Endothelial cell of umbilical vein (primary cell): ENCODE results near the gene ADAM22. TPM values are rescaled to one million over a fixed set of nuclear protein-coding genes. Genes with fewer than 3 reads are reported as not detected.

Experiments
- BruUV-seq: library from RNA; stranded (reverse); fragments of 400-500 nt; replicated peaks from 2 replicates; lab custom pipeline; 2021; lab: Mats Ljungman, UMichigan
- CTCF ChIA-PET: fragments of 300-600, 350-600 bp; sonication (Branson Sonifier 250); formaldehyde crosslinking; loops from one replicate; lab custom pipeline; 2021; ENCODE audit warnings: antibody characterized with exemption, inconsistent platforms; lab: Charles Lee
- POLR2A ChIA-PET: fragments of 300-600, 350-600 bp; sonication (Branson Sonifier 250); formaldehyde crosslinking; loops from one replicate; lab custom pipeline; 2021; ENCODE audit warnings: antibody characterized with exemption, inconsistent platforms; lab: Charles Lee
- DNase-seq: peaks from one replicate; pipeline ENCODE4 v3.0.0-alpha.2; 2011; ENCODE audit warnings: low read depth, low spot score
- FAIRE-seq: peaks from 2 replicates; lab custom pipeline; 2011; peaks lifted over from hg19 to GRCh38; lab: Jason Lieb, UNC
- H2AFZ ChIP-seq: 2 replicates; pipeline ENCODE4 v1.6.0; 2012; ENCODE audit warnings: low read depth, low read length, control low read depth, inconsistent platforms
- H3K27ac ChIP-seq: 2 replicates; pipeline ENCODE4 v1.5.1; 2011; ENCODE audit warnings: low read depth, mild to moderate bottlenecking, control low read depth, low read length, moderate library complexity; ENCODE audit not compliant: insufficient read depth
- H3K27me3 ChIP-seq, 2 experiments: 2 replicates each; pipeline versions ENCODE4 v1.6.0 to v1.6.1; 2011; ENCODE audit warnings: low read length in 2 of 2, mixed read lengths in 1 of 2; ENCODE audit not compliant: control insufficient read depth in 2 of 2, insufficient read depth in 2 of 2
- H3K36me3 ChIP-seq, 2 experiments: 2 replicates in 1 of 2; 3 replicates in 1 of 2; pipeline ENCODE4 v1.5.1; 2011; ENCODE audit warnings: low read length in 2 of 2, mild to moderate bottlenecking in 1 of 2, moderate library complexity in 1 of 2; ENCODE audit not compliant: control insufficient read depth in 2 of 2, insufficient read depth in 2 of 2; ENCODE audit errors: extremely low read depth in 1 of 2
- H3K4me1 ChIP-seq: 3 replicates; pipeline ENCODE4 v1.5.1; 2011; ENCODE audit warnings: mild to moderate bottlenecking, low read length; ENCODE audit not compliant: control insufficient read depth, insufficient read depth; ENCODE audit errors: extremely low read depth
- H3K4me2 ChIP-seq: 2 replicates; pipeline ENCODE4 v1.6.1; 2011; ENCODE audit warnings: low read length, control low read depth, mixed read lengths; ENCODE audit not compliant: insufficient read depth
- H3K4me3 ChIP-seq, 3 experiments: fragments of 200-600 bp in 1 of 3; sonication (generic), shearing (Covaris generic) in 1 of 3; replicated peaks in 1 of 3; 2 replicates each; pipeline ENCODE4 v1.5.1; 2011 to 2016; ENCODE audit warnings: control low read depth in 3 of 3, low read length in 3 of 3, mild to moderate bottlenecking in 2 of 3, inconsistent platforms in 1 of 3, low read depth in 1 of 3, moderate library complexity in 1 of 3; ENCODE audit not compliant: insufficient read depth in 1 of 3
- H3K79me2 ChIP-seq: 2 replicates; pipeline ENCODE4 v1.6.0; 2012; ENCODE audit warnings: low read length, inconsistent platforms; ENCODE audit not compliant: control insufficient read depth, insufficient read depth
- H3K9ac ChIP-seq: replicated peaks from 2 replicates; pipeline ENCODE3; 2011; ENCODE audit warnings: low read length, control low read depth; ENCODE audit not compliant: insufficient read depth; ENCODE audit errors: extremely low read depth
- H3K9me1 ChIP-seq: replicated peaks from 3 replicates; pipeline ENCODE4 v1.6.0; 2011; ENCODE audit warnings: mild to moderate bottlenecking, low read length; ENCODE audit not compliant: control insufficient read depth, insufficient read depth; ENCODE audit errors: extremely low read depth
- H3K9me3 ChIP-seq: replicated peaks from 2 replicates; pipeline ENCODE4 v1.5.1; 2012; ENCODE audit warnings: low read length, inconsistent platforms; ENCODE audit not compliant: control insufficient read depth, insufficient read depth
- H4K20me1 ChIP-seq: replicated peaks from 2 replicates; pipeline ENCODE3; 2011; ENCODE audit warnings: mild to moderate bottlenecking, low read length; ENCODE audit not compliant: control insufficient read depth, insufficient read depth; ENCODE audit errors: extremely low read depth
- CTCF ChIP-seq, 2 donors: IDR thresholded peaks; 1 replicate in 1 of 2; 2 replicates in 1 of 2; pipeline ENCODE4 v1.5.1; 2011; ENCODE audit warnings: low read length in 2 of 2, mild to moderate bottlenecking in 2 of 2, moderate library complexity in 2 of 2, control low read depth in 1 of 2, inconsistent platforms in 1 of 2, low read depth in 1 of 2; ENCODE audit not compliant: insufficient read depth in 1 of 2; ENCODE audit errors: extremely low read depth in 1 of 2
- EZH2 ChIP-seq: IDR thresholded peaks from 2 replicates; pipeline ENCODE4 v1.6.1; 2012; ENCODE audit warnings: borderline replicate concordance, low read depth, mild to moderate bottlenecking, moderate library complexity, low read length, inconsistent platforms; ENCODE audit not compliant: severe bottlenecking
- FOS ChIP-seq: IDR thresholded peaks from 2 replicates; pipeline ENCODE4 v1.6.1; 2011; ENCODE audit warnings: mild to moderate bottlenecking, low read length, moderate library complexity, borderline replicate concordance; ENCODE audit not compliant: insufficient read depth
- GATA2 ChIP-seq: IDR thresholded peaks from 2 replicates; pipeline ENCODE4 v1.7.0; 2011; ENCODE audit warnings: low read depth, mild to moderate bottlenecking, moderate library complexity, mixed read lengths, low read length; ENCODE audit not compliant: insufficient read length, insufficient read depth
- JUN ChIP-seq: IDR thresholded peaks from 2 replicates; pipeline ENCODE4 v1.6.1; 2011; ENCODE audit warnings: borderline replicate concordance, low read depth; ENCODE audit not compliant: insufficient read length, insufficient read depth
- MAX ChIP-seq: IDR thresholded peaks from 2 replicates; pipeline ENCODE4 v1.6.1; 2011; ENCODE audit not compliant: insufficient read depth, insufficient read length
- MYC ChIP-seq: IDR thresholded peaks from one replicate; pipeline ENCODE4 v1.6.1; 2011; ENCODE audit warnings: mild to moderate bottlenecking, low read depth, low read length
- POLR2A ChIP-seq: IDR thresholded peaks from 2 replicates; pipeline ENCODE4 v1.6.1; 2012; ENCODE audit warnings: low read depth, mild to moderate bottlenecking, control low read depth, low read length
- POLR2AphosphoS5 ChIP-seq: IDR thresholded peaks from 2 replicates; pipeline ENCODE4 v1.6.1; 2012; ENCODE audit warnings: low read depth, mild to moderate bottlenecking, control low read depth, low read length, moderate library complexity; ENCODE audit not compliant: insufficient read depth
- dilution Hi-C: fragments of 300-500 bp; cut with MboI; formaldehyde crosslinking; loops from one replicate; pipeline ENCODE4 v1.15.0; 2019; ENCODE audit warnings: low sequenced_read_pairs; ENCODE audit not compliant: extremely low pct_ligation_motif_present
- intact Hi-C: fragments of 100-400 bp; cut with micrococcal nuclease; formaldehyde crosslinking; loops from one replicate; pipeline ENCODE4 v1.10.0; 2022
- polyA plus RNA-seq, 4 experiments: library from polyadenylated mRNA; depleted of rRNA in 3 of 4; stranded (reverse) in 3 of 4; unstranded in 1 of 4; fragments of >200 nt; gene quantifications; 2 replicates each; pipeline versions ENCODE4 v1.2.1 to v1.2.3, GENCODE V29; 2011 to 2012; ENCODE audit warnings: missing spikeins in 1 of 4
- total RNA-seq: library from RNA; stranded (reverse); gene quantifications from 2 replicates; pipeline ENCODE4 v1.2.3, GENCODE V29; 2021

Gene ADAM22
- total and polyA plus RNA-seq, 2 donors (not counting 3 experiments of a cell fraction or from before 2014, with no cell fraction given), result 0.33 to 0.53 TPM

GRCh38 chr7:88101769-88102168 lies 167.7 kb downstream of the ADAM22 start:
- Histone ChIP-seq H3K27ac (no peak overlapping the region), H4K20me1 (no peaks in the 10 kb centered on the region), H3K4me1 (no peaks in the 10 kb centered on the region), H3K9me3 (no peaks in the 10 kb centered on the region), H3K9ac (no peak overlapping the region), H3K4me3 (no peak overlapping the region), H2AFZ (no peak overlapping the region), H3K4me2 (no peak overlapping the region), H3K9me1 (no peaks in the 10 kb centered on the region), H3K36me3 (no peaks in the 10 kb centered on the region), H3K27me3 (peaks cover 0 to 4% of the 10 kb centered on the region in 2 experiments), H3K79me2 (no peaks in the 10 kb centered on the region)
- dilution Hi-C loops (no loop called here), intact Hi-C loops (no loop called here)
- no TSS peak for BruUV-seq
- CTCF ChIA-PET, result interaction anchor here (1.5 kb wide), 1 partner anchor 10 kb away, joined by 5 read pairs; no protein-coding TSS in a partner anchor
- no peak for DNase-seq
- no peak for TF ChIP-seq CTCF (IDR thresholded peaks at IDR 0.05; ENCODE audit: extremely low read depth in 1 of 2, insufficient read depth in 1 of 2, low read depth in 1 of 2, low read length in 2 of 2)
- TF ChIP-seq MAX, result no peak
- TF ChIP-seq MYC, result no peak
- no peak for FAIRE-seq
- POLR2A ChIA-PET, result no interaction called here

- H3K9me1 ChIP-seq, result no peaks in the 10 kb centered on the region
- H3K9me3 ChIP-seq, result no peaks in the 10 kb centered on the region
- no TSS peak for BruUV-seq
- H3K27ac ChIP-seq, result no peak overlapping the region
- no peak overlapping the region for H3K4me2 ChIP-seq
- intact Hi-C loops (no loop called here), dilution Hi-C loops (no loop called here)
- TF ChIP-seq POLR2AphosphoS5 (no peak), GATA2 (no peak), MAX (no peak), EZH2 (no peak), POLR2A (no peak), CTCF (IDR thresholded peaks at IDR 0.05; ENCODE audit: extremely low read depth in 1 of 2, insufficient read depth in 1 of 2, low read depth in 1 of 2, low read length in 2 of 2) (no peak), FOS (no peak), MYC (no peak), JUN (no peak)
- no peaks in the 10 kb centered on the region for H3K79me2 ChIP-seq
- no peak for FAIRE-seq
- H3K27me3 ChIP-seq, result peaks cover 0 to 4% of the 10 kb centered on the region in 2 experiments
- no peaks in the 10 kb centered on the region for H3K36me3 ChIP-seq
- no peak overlapping the region for H2AFZ ChIP-seq
- DNase-seq, result peak; percentile 4
- H3K9ac ChIP-seq, result no peak overlapping the region
- no peaks in the 10 kb centered on the region for H4K20me1 ChIP-seq
- H3K4me3 ChIP-seq, result no peak overlapping the region
- H3K4me1 ChIP-seq, result no peaks in the 10 kb centered on the region
- ChIA-PET POLR2A (no interaction called here), CTCF (interaction anchor here (1.5 kb wide), 1 partner anchor 9 kb away, joined by 5 read pairs; no protein-coding TSS in a partner anchor)
Measured at GRCh38 chr7:88102675-88103074, 168.6 kb downstream of the ADAM22 start.
